Prostate gland (tissue), 2 donors: Measurements from ENCODE around the gene RPS8. TPM values are rescaled to one million over a fixed set of nuclear protein-coding genes. Genes with fewer than 3 reads are reported as not detected.
"Not testable (repeated sequence)": the region's sequence is repeated elsewhere in the genome, so short reads cannot be mapped to it uniquely, and the experiment has no call there.

ENCODE experiments used
- DNase-seq: peaks from one replicate; pipeline ENCODE4 v3.0.0-alpha.2; 2019; ENCODE audit warnings: low spot score
- H3K27ac ChIP-seq, 2 donors: fragments of 200-600 bp; sonication (generic); 2 replicates each; pipeline ENCODE4 v1.5.1; 2017 to 2019
- H3K27me3 ChIP-seq: fragments of 200-600 bp; sonication (generic); replicated peaks from 2 replicates; pipeline ENCODE4 v1.5.1; 2019; ENCODE audit not compliant: insufficient read depth
- H3K36me3 ChIP-seq, 2 donors: fragments of 200-600 bp; sonication (generic); 1 replicate in 1 of 2; 2 replicates in 1 of 2; pipeline versions ENCODE4 v1.5.1 to v1.8.1; 2017 to 2019
- H3K4me1 ChIP-seq: fragments of 200-600 bp; sonication (generic); replicated peaks from 2 replicates; pipeline ENCODE4 v1.5.1; 2019
- H3K4me3 ChIP-seq, 2 donors: fragments of 200-600 bp; sonication (generic); 2 replicates each; pipeline ENCODE4 v1.5.1; 2017 to 2019
- H3K9me3 ChIP-seq: fragments of 200-600 bp; sonication (generic); 2 replicates; pipeline ENCODE4 v1.5.1; 2017
- POLR2A ChIP-seq: fragments of 450-650 bp; IDR thresholded peaks from one replicate; pipeline ENCODE4 v1.6.1; 2016; ENCODE audit warnings: antibody characterized with exemption, mild to moderate bottlenecking
- POLR2AphosphoS5 ChIP-seq: sonication (generic); formaldehyde crosslinking; IDR thresholded peaks from one replicate; pipeline ENCODE4 v1.6.1; 2017; ENCODE audit warnings: antibody characterized with exemption
- WGBS: methylation state at CpG from one replicate; pipeline ENCODE4 v1.1.5; 2018; 5-methylcytosine and 5-hydroxymethylcytosine counted together
- intact Hi-C: fragments of 100-400 bp; cut with DNase I; formaldehyde crosslinking; loops from one replicate; pipeline ENCODE4 v1.14.2; 2022
- total RNA-seq, 2 donors: library from RNA; depleted of rRNA; stranded (reverse); fragments of >200 nt; gene quantifications; one replicate each; pipeline ENCODE4 v1.1.0, GENCODE V29; 2016
- TF ChIP-seq, protein P1 (sequence below), 4 experiments: fragments of 200-600 bp in 2 of 4; fragments of 450-650 bp in 2 of 4; sonication (generic) in 2 of 4; IDR thresholded peaks; 1 replicate in 3 of 4; 2 replicates in 1 of 4; pipeline ENCODE4 v1.5.1; 2016 to 2019; ENCODE audit warnings: antibody characterized with exemption in 4 of 4, mild to moderate bottlenecking in 2 of 4, moderate library complexity in 2 of 4

RPS8 gene
- total RNA-seq, 2 donors from 2014 or later: 1,669 to 3,439 TPM

DNA sequence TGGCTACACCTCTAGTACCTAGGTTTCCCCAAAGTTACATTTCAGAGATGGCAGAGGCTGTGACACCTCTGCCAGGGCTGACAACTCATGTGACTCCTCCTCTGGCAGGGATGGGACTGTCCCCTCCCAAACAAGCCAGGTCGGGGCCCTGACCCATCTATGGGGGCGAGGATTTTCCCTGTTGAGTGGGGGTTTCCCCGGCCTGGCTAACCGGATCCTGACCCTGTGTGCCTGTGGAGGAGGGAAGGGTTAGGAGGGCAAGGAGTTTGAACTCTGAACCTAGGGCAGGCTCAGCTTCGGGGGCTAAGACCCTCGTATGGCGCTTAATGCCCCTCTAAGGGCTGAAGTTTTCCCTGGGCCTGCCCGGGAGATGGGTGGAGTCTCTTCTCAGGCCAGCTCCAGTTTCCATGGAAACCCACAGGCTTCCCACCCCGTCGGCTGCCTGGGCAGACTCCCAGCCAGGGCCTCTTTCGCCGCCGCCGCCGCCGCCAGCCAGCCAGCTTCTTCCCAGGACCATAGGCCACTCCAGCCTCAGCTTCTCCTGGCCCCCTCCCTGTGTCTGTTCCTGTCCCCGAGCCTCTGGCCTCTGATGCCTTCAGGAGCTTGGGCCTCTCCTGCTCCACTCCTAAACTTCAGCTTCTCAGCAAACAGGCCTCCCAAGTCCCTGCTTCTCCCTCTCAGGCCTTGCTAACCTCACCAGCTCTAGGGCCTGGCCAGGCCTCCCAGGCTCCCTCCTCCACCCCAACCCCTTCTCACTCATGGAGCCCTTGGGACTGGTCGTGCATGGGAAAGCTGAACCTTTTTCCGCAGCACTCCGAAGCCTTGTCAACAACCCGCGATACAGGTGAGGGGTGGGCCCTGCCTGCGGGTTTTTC lies 33.0 kb downstream of the RPS8 start, which contains the start of gene BTBD19:
Gene BTBD19 (plus strand): TSS at position 461 of the 875 bp plus-strand sequence. CDS start 298 bp downstream, at position 759.
- no peak for DNase-seq
- WGBS: 23% methylated on average over 23 of the region's 23 CpGs
- H3K36me3 ChIP-seq: no peaks in the 10 kb centered on the region

DNA sequence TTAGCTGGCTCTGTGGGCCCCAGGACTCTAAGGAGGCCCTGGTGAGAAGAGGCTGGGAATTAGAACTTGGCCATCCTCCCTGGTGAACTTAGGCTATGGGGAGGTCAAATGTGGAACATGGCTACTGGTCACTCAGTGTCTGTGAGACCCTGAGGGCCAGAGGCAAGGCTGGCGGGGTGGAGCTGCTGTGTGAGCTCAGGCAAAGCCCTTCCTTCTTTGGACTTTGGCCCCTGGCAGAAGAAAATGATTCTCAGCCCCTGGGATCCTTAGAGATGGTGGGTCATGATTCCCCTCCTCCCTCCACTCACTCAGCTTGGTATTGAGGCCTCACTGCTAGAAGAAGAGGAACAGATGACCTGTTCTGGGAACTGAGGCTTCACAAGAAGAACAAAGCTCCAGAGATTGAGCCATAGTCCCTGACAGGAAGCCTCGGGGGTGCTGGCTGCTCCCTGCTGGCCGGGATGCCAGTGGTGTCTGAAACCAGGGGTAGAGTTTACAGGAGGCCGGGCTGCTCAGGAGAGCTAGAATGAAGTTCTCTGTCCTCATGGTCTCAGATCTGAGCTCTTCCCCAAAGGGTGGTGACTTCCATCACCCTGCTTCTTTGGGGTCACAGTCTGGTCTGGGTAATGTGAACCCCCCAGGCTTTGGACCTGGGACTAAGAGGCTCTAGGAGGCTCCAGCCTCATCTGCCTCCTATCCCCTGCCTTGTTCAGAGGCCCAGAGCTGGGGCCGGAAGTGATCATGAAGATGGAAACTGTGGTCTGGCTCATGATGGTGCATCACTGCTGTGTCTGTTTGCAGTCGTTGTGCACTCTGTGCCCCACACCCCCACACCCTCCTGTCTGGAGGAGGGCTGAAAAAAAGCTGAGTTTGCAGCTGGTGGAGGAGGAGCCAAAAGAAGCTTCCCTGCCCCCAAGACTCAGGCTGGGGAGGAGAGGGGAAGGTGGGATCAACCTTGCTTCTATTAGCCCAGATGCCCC lies 33.9 kb downstream of the RPS8 start:
- Histone ChIP-seq H3K36me3 (no peaks in the 10 kb centered on the region), H3K27me3 (no peaks in the 10 kb centered on the region), H3K9me3 (no peaks in the 10 kb centered on the region), H3K4me1 (peaks cover 10% of the 10 kb centered on the region), H3K4me3 (no peak overlapping the region), H3K27ac (peak overlapping the region; percentile 88 to 89)
- intact Hi-C loops: no loop called here
- no peak for DNase-seq
- WGBS: 46% methylated on average over 6 of the region's 6 CpGs
- TF ChIP-seq POLR2AphosphoS5 (no peak), POLR2A (no peak)
- TF ChIP-seq, protein P1, sequence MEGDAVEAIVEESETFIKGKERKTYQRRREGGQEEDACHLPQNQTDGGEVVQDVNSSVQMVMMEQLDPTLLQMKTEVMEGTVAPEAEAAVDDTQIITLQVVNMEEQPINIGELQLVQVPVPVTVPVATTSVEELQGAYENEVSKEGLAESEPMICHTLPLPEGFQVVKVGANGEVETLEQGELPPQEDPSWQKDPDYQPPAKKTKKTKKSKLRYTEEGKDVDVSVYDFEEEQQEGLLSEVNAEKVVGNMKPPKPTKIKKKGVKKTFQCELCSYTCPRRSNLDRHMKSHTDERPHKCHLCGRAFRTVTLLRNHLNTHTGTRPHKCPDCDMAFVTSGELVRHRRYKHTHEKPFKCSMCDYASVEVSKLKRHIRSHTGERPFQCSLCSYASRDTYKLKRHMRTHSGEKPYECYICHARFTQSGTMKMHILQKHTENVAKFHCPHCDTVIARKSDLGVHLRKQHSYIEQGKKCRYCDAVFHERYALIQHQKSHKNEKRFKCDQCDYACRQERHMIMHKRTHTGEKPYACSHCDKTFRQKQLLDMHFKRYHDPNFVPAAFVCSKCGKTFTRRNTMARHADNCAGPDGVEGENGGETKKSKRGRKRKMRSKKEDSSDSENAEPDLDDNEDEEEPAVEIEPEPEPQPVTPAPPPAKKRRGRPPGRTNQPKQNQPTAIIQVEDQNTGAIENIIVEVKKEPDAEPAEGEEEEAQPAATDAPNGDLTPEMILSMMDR (IDR thresholded peaks at IDR 0.05): no peak

More for the DNA sequence above, 33.0 kb downstream of the RPS8 start, which contains the start of gene BTBD19:
- Histone ChIP-seq H3K4me3 (peak within 1 kb of the TSS in 1 of 2 donors; percentile 5), H3K27ac (peak within 1 kb of the TSS; percentile 88 to 89), H3K27me3 (no peaks in the 10 kb centered on the region), H3K9me3 (no peaks in the 10 kb centered on the region), H3K4me1 (peaks cover 10% of the 10 kb centered on the region)
- no peak for TF ChIP-seq POLR2AphosphoS5
- TF ChIP-seq, protein P1 (IDR thresholded peaks at IDR 0.05): no peak
- TF ChIP-seq POLR2A: no peak
- intact Hi-C loops: no loop called here

DNA sequence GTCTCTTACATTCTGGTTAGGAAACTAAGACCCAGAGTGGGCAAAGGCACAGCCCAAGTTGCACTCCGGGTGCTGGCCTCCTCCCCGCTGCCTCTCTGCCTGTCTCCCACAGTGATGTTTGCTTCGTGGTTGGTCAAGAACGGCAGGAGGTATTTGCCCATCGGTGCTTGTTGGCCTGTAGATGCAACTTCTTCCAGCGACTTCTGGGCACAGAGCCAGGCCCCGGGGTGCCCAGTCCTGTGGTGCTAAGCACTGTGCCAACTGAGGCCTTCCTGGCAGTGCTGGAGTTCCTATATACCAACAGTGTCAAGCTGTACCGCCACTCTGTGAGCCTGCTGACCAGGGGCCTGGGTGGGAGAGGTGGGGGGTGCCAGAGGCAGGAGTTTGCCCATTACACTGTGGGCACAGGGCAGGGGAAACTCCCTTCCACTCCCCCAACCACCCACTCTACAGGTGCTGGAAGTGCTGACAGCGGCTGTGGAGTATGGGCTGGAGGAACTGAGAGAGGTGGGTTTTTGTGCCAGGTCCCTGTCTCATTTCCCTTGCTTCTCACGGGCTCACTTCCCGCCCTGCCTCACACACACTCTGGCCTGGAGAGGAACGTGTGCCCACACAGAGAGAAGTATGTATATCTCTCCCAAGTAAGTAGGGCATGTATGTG lies 34.9 kb downstream of the RPS8 start:
- Histone ChIP-seq H3K27ac (peak overlapping the region; percentile 88 to 89), H3K36me3 (no peaks in the 10 kb centered on the region), H3K9me3 (no peaks in the 10 kb centered on the region), H3K27me3 (no peaks in the 10 kb centered on the region), H3K4me3 (no peak overlapping the region), H3K4me1 (peaks cover 10% of the 10 kb centered on the region)
- DNase-seq: peak; percentile 66
- intact Hi-C loops: no loop called here
- 25% methylated on average over 11 of the region's 12 CpGs for WGBS
- TF ChIP-seq POLR2A: no peak
- TF ChIP-seq, protein P1 (IDR thresholded peaks at IDR 0.05): no peak
- TF ChIP-seq POLR2AphosphoS5: no peak

DNA sequence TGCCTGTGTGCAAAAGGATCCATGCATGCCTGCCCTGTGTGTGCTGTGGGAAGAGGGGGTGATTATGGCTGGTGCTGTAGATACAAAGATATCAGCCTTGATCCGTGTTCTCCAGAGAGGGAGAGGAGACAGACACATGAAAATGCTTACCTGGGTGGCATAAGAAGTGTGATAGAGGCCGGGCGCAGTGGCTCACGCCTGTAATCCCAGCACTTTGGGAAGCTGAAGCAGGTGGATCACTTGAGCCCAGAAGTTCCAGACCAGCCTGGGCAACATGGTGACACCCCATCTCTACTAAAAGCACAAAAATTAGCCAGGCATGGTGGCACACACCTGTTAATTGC lies 35.4 kb downstream of the RPS8 start:
- H3K4me1 ChIP-seq, H3K36me3 ChIP-seq, intact Hi-C loops, H3K4me3 ChIP-seq, DNase-seq, H3K27ac ChIP-seq, H3K9me3 ChIP-seq, H3K27me3 ChIP-seq: not testable (repeated sequence)
- WGBS: 90% methylated on average over 4 of the region's 4 CpGs

DNA sequence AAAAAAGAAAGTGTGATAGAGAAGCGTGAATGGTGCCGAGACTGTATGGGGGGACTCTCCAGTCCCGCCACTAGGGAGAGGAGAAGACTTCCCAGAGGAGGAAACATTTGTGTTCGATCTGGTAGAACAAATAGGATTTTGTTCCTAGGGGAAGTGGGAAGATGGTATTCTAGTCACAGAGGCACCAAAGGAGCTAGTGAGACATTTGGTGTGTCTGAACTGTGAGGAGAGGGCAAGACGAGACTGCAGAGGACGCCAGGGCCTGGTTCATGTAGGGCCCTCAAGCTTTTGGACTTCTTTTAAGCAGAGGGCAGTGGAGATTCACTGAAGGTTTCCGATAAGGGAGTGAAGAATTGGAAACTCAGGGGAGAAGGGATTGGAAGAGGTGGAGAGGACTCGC lies 35.9 kb downstream of the RPS8 start:
- intact Hi-C loops: no loop called here
- 80% methylated on average over 8 of the region's 8 CpGs for WGBS
- Histone ChIP-seq H3K36me3 (no peaks in the 10 kb centered on the region), H3K4me3 (no peak overlapping the region), H3K4me1 (peaks cover 10% of the 10 kb centered on the region), H3K9me3 (no peaks in the 10 kb centered on the region), H3K27ac (no peak overlapping the region), H3K27me3 (no peaks in the 10 kb centered on the region)
- TF ChIP-seq POLR2AphosphoS5: no peak
- no peak for TF ChIP-seq POLR2A
- TF ChIP-seq, protein P1 (IDR thresholded peaks at IDR 0.05): no peak
- no peak for DNase-seq
